Aorta (tissue), 5 donors: Measurements from ENCODE around the gene IL21. TPM values are rescaled to one million over a fixed set of nuclear protein-coding genes. Genes with fewer than 3 reads are reported as not detected.
"Not testable (repeated sequence)": the region's sequence is repeated elsewhere in the genome, so short reads cannot be mapped to it uniquely, and the experiment has no call there.

Experiments used
- ATAC-seq: fragments of 200-7000 bp; cut with Tn5 transposase; one replicate; pipeline ENCODE4 v1.9.1; 2022; ENCODE audit warnings: moderate library complexity; ENCODE audit not compliant: low FRiP score
- DNase-seq, 2 donors: peaks; one replicate each; pipeline ENCODE4 v3.0.0-alpha.2; 2020
- H3K27ac ChIP-seq, 2 donors: one replicate each; pipeline ENCODE4 v1.5.1; 2013; ENCODE audit warnings: low read length in 2 of 2, mild to moderate bottlenecking in 2 of 2, moderate library complexity in 2 of 2, control low read depth in 1 of 2, inconsistent platforms in 1 of 2, low read depth in 1 of 2
- H3K27me3 ChIP-seq, 2 donors: one replicate each; pipeline ENCODE4 v1.6.1; 2013; ENCODE audit warnings: control low read depth in 1 of 2, low read length in 1 of 2, mild to moderate bottlenecking in 1 of 2, moderate library complexity in 1 of 2; ENCODE audit not compliant: insufficient read depth in 2 of 2, control insufficient read depth in 1 of 2
- H3K36me3 ChIP-seq, 2 donors: one replicate each; pipeline ENCODE4 v1.6.1; 2013; ENCODE audit warnings: control low read depth in 1 of 2, low read length in 1 of 2, mild to moderate bottlenecking in 1 of 2; ENCODE audit not compliant: insufficient read depth in 2 of 2, control insufficient read depth in 1 of 2
- H3K4me1 ChIP-seq, 2 donors: one replicate each; pipeline ENCODE4 v1.6.1; 2013; ENCODE audit warnings: low read length in 2 of 2, control low read depth in 1 of 2, mild to moderate bottlenecking in 1 of 2, moderate library complexity in 1 of 2; ENCODE audit not compliant: insufficient read depth in 2 of 2, control insufficient read depth in 1 of 2
- H3K4me3 ChIP-seq, 2 donors: one replicate each; pipeline ENCODE4 v1.5.1; 2013; ENCODE audit warnings: low read length in 2 of 2, control low read depth in 1 of 2, mild to moderate bottlenecking in 1 of 2
- H3K9me3 ChIP-seq: one replicate; pipeline ENCODE4 v1.6.1; 2013; ENCODE audit warnings: mild to moderate bottlenecking, low read length; ENCODE audit not compliant: control insufficient read depth
- WGBS, 2 donors: extraction: QIAGEN DNeasy Blood & Tissue Kit; methylation state at CpG; one replicate each; pipeline ENCODE4 v1.1.7; 2013; 5-methylcytosine and 5-hydroxymethylcytosine counted together
- intact Hi-C, 2 donors: fragments of 100-400 bp; cut with DNase I; formaldehyde crosslinking; loops; one replicate each; pipeline versions ENCODE4 v1.14.2 to v1.15.0; 2022
- polyA plus RNA-seq, 2 donors: library from polyadenylated mRNA; stranded (reverse); fragments of 200-250 nt; gene quantifications; one replicate each; pipeline ENCODE4 v1.2.3, GENCODE V29; 2013
- total RNA-seq, 2 donors: library from RNA; stranded (reverse); fragmentation: NEBNext Ultra II Directional; extraction: Animal tissue kit (Norgen Biotek cat#: 25700); gene quantifications; one replicate each; pipeline ENCODE4 v1.2.1, GENCODE V29; 2021
- donor health status: healthy with polysubstance abuse.
- donor health status: Bipolar disorder and iron deficiency.
- donor health status: DM: no; HTN: no; CAD: no.
- donor health status: DM: no; HTN: no; CAD: no.
- donor health status: DM: yes; HTN: yes; CAD: no.

Gene IL21
- total and polyA plus RNA-seq, 4 donors, result not detected

- no peaks in the 10 kb centered on the region for H3K36me3 ChIP-seq
- ATAC-seq, result peak; percentile 50
- H3K4me1 ChIP-seq, result no peaks in the 10 kb centered on the region
- WGBS, 2 donors, result 58 to 67% methylated on average over 5 of the region's 5 CpGs
- no peaks in the 10 kb centered on the region for H3K27me3 ChIP-seq
- no peak overlapping the region for H3K4me3 ChIP-seq
- no peak overlapping the region for H3K27ac ChIP-seq
- intact Hi-C loops, result loop anchor here in 1 of 2 donors (2.0 kb wide), 1 partner anchor 676 kb away; no protein-coding TSS in a partner anchor
- no peaks in the 10 kb centered on the region for H3K9me3 ChIP-seq
- DNase-seq, result no peak
Measured at GRCh38 chr4:122576261-122577188, 44.3 kb downstream of the IL21 start.

GRCh38 chr4:122574347-122574746, 46.5 kb downstream of the IL21 start:
- H3K9me3 ChIP-seq, result not testable (repeated sequence)

GRCh38 chr4:122562449-122562848, 58.4 kb downstream of the IL21 start:
- 22 to 27% methylated on average over 2 of the region's 2 CpGs for WGBS, 2 donors
- ATAC-seq (no peak), DNase-seq (no peak)
- intact Hi-C loops, result no loop called here
- Histone ChIP-seq H3K4me3 (no peak overlapping the region), H3K27ac (no peak overlapping the region), H3K36me3 (no peaks in the 10 kb centered on the region), H3K27me3 (no peaks in the 10 kb centered on the region), H3K9me3 (no peaks in the 10 kb centered on the region), H3K4me1 (no peaks in the 10 kb centered on the region)

More at GRCh38 chr4:122574347-122574746, 46.5 kb downstream of the IL21 start:
- H3K4me3 ChIP-seq, DNase-seq, H3K27me3 ChIP-seq, intact Hi-C loops, H3K27ac ChIP-seq, H3K4me1 ChIP-seq, ATAC-seq, H3K36me3 ChIP-seq: not testable (repeated sequence)
- WGBS, 2 donors, result 89 to 91% methylated on average over 10 of the region's 10 CpGs

Other genes with a start within 250 kb of the IL21 start
- not detected for gene ADAD1, start 242.1 kb downstream of the IL21 start, total RNA-seq
- gene ADAD1, start 242.1 kb downstream of the IL21 start, polyA plus RNA-seq, result not detected
- not detected for gene IL2, start 164.3 kb downstream of the IL21 start, total RNA-seq
- gene IL2, start 164.3 kb downstream of the IL21 start, polyA plus RNA-seq, result not detected
- 1 to 10 TPM; 3.2 to 3.8 TPM for gene BBS12, start 111.6 kb upstream of the IL21 start, total RNA-seq
- gene BBS12, start 111.6 kb upstream of the IL21 start, polyA plus RNA-seq, result 1 to 10 TPM; 2.5 to 2.8 TPM
- 10 to 100 TPM; 31.7 to 35.9 TPM for gene FGF2, start 205.8 kb upstream of the IL21 start, total RNA-seq
- gene FGF2, start 205.8 kb upstream of the IL21 start, polyA plus RNA-seq, result 10 to 100 TPM in 1 of 2 donors, 1 to 10 TPM in 1; 8.8 to 12.6 TPM